Right ventricle myocardium inferior (tissue), 1 donor: ENCODE measurements around the gene SMDT1. TPM values are rescaled to one million over a fixed set of nuclear protein-coding genes. Genes with fewer than 3 reads are reported as not detected.
"Not testable (repeated sequence)": the region's sequence is repeated elsewhere in the genome, so short reads cannot be mapped to it uniquely, and the experiment has no call there.

Experiments
- ATAC-seq: fragments of 200-7000 bp; cut with Tn5 transposase; one replicate; pipeline ENCODE4 v1.9.1; 2020; ENCODE audit warnings: mild to moderate bottlenecking, moderate library complexity
- DNase-seq: peaks from one replicate; pipeline ENCODE4 v3.0.0; 2021; ENCODE audit errors: missing footprints
- intact Hi-C: fragments of 100-400 bp; cut with DNase I; formaldehyde crosslinking; loops from one replicate; pipeline ENCODE4 v1.11.0; 2022
- total RNA-seq: library from RNA; stranded (reverse); fragmentation: NEBNext Ultra II Directional; extraction: Animal tissue kit (Norgen Biotek cat#: 25700); gene quantifications from one replicate; pipeline ENCODE4 v1.2.1, GENCODE V29; 2021
- donor health status: DM: no; HTN: yes; CAD: no; lungs with severe emphysema.

The SMDT1 gene
- total RNA-seq, 1 donor from 2014 or later, result 172 TPM

DNA sequence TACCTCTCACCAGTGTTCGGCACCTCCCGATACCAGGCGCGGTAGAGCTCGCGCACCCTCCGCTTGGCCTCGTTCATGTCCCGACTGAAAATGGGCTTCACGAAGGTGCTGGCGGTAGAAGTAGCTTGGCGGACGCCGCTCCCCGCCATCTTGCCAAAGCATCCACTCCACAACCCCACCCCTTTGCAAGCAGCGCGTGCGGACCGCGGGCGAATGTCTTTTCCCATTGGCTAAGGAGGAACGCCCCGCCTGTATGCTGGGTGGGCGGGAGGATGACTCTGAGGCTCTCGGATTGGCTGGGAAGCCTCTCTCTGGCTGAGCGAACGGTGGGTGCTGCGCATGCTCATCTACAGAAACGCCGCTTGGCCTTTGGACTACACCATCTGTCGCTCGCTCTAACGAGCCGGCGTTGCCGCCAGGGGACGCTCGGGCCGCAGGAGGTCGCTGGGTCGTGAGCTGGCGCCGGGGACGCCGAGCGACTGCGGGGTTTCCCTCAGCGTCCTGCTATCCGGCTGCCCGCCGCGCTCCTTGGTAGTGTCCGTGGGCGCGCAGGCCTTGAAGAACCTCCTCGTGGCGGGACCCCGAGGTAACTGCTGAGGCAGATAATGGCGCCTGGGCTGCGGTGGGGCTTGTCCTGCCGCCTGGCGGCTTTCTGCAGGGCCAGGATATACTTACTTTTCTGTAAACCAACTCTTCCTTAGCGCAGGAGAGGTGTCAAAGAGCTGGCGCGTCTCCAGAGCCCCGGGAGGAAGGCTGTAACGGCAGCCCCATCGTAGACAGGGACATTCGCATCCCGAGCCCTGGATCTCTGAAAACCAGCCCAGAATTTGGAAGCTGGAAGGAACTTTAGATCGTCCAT lies 11.3 kb downstream of the SMDT1 start, which contains the start of gene NDUFA6:
NDUFA6 (minus strand) TSS at position 177 of the 859 bp plus-strand sequence; CDS start at position 149, 28 bp downstream.
- ATAC-seq, result peak; percentile 98
- DNase-seq, result peak; percentile 99
- intact Hi-C loops, result loop anchor here (1.0 to 5.0 kb wide), 4 partner anchors 12 to 461 kb away; partner anchors contain the start of genes SERHL2, SMDT1 and TCF20

DNA sequence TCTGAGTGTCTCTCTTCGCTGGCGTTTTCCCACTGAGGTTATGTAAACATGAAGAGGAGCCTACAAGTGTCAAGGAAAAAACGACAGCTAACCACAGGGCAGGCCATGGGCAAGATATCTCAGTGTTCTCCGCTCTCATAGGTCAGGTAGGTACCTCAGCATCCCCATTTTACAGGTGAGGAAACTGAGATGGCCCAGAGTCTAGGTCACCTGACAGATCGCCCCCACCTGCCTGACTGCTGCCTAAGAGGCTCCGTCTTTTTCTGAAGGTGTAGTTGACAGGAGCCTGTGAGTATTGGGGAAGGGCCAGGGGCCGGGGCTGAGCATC lies 11.9 kb downstream of the SMDT1 start:
- ATAC-seq (no peak), DNase-seq (no peak)
- intact Hi-C loops, result loop anchor here (5.0 kb wide), 3 partner anchors 181 to 461 kb away; partner anchors contain the start of genes SERHL2 and TCF20

DNA sequence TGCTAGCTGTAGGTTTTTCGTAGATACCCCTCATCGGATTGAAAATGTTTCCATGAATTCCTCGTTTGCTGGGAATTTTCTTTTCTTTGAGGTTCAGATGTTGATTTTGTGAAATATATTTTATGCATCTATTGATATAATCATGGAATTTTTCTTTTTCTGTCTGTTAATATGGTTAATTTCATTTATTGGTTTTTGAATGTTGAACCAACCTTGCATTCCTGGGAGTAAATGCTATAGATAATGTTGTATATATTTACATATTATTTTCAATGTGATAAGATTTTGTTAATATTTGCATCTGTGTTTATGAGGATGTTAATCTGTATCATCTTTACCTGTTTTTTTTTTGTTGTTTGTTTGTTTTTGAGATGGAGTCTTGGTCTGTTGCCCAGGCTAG lies 21.7 kb downstream of the SMDT1 start:
- intact Hi-C loops, result no loop called here
- no peak for DNase-seq

DNA sequence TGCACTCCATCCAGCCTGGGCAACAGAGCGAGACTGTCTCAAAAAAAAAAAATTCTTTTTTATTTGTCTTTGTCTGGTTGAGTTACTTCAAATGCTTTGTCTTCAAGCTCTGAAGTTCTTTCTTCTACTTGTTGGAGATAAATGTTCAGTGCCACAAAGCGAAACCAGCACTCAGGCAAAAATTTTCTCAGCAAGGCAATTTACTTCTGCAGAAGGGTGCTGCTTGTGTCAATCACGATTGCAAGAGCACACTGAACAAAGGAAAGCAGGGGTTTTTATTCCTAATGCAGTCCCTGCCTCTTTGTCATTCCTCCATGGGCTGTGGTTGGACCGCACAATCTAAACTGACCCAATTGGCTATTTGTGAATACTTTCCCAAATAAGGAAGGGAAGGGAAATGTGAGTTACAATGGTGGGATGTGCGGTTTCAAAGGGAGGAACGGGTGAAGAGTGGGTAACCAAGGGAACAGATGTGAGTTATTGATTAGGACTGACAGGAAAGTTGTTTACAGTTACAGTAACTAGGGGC lies 24.9 kb downstream of the SMDT1 start:
- intact Hi-C loops, result not testable (repeated sequence)

More for the DNA sequence above, 21.7 kb downstream of the SMDT1 start:
- no peak for ATAC-seq

DNA sequence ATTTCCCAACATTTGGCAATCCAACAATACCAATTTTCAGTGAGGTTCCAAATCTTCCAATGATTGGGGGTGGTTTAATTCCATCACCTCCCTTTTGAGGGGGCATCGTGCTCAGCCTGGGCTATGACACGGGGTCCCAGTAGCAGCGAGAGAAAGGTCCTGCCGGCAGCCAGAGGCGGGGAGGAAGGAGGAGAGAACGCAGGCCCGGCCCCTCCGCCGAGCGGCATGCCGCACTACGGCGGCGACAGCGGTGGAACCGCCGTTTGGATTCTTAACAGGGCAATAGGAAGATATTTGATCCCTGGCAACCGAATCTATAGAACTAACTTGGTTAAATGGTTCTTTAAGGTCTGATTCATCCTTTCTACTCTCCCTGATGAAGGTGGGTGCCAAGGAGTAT lies 29.3 kb downstream of the SMDT1 start:
- ATAC-seq, result no peak
- intact Hi-C loops, result no loop called here
- DNase-seq, result no peak

More for the DNA sequence above, 24.9 kb downstream of the SMDT1 start:
- DNase-seq, ATAC-seq: not testable (repeated sequence)

DNA sequence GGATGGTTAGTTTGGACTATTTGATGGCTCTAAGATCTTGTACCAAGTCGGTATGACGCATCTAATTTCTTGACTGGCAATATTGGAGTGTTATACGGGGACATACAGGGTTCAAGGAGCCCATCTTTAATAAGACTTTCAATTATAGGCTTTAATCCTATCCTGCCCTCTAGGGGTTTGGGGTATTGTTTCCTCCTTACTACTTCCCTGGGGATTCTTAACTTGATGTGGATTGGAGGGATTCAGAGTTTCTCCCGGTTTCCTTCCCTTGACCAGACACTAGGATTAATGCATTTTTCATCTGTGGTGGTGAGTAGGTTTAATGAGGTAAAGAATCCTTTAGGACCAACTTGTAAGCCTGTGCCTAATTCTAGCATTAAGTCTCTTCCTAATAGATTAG lies 32.3 kb downstream of the SMDT1 start:
- intact Hi-C loops, result loop anchor here (5.0 kb wide), 1 partner anchor 144 kb away; the partner anchor contains the start of gene SEPTIN3
- DNase-seq (no peak), ATAC-seq (no peak)

DNA sequence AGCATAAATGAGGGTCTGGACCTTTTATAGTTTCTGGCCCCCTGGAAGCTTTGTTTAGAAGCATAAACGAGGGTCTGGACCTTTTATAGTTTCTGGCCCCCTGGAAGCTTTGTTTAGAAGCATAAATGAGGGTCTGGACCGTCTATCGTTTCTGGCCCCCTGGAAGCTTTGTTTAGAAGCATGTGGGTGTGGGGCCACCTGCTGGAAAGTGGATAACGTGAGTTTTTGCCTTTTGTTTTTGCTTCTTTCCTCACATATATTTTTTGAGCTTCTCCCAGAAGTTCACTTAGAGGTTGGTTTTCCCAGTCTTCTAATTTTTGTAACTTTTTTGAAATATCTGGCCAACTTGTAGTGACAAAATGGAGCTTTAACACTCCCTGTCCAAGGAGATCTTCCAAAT lies 33.3 kb downstream of the SMDT1 start:
- not testable (repeated sequence) for DNase-seq, ATAC-seq
- intact Hi-C loops, result loop anchor here (5.0 kb wide), 1 partner anchor 145 kb away; the partner anchor contains the start of gene SEPTIN3

DNA sequence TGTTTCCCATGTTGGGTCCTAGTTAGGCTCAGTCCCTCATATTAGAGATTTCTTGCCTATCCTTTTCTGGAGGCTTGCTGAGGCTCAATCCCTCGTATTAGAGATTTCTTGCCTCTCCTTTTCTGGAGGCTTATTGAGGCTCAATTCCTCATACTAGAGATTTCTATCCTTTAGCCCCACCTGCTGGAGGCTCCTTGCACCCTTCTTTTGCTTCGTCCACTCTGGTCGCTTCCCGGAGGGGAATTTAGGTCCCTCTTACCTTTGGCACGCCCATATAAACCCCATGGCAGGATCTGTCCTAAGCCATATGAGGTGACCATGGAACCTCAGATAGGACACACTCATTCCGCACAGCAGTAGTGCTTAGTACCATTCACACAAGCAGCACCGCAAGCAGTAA lies 35.2 kb downstream of the SMDT1 start:
- ATAC-seq (no peak), DNase-seq (no peak)
- intact Hi-C loops, result loop anchor here (5.0 kb wide), 1 partner anchor 147 kb away; the partner anchor contains the start of gene SEPTIN3

DNA sequence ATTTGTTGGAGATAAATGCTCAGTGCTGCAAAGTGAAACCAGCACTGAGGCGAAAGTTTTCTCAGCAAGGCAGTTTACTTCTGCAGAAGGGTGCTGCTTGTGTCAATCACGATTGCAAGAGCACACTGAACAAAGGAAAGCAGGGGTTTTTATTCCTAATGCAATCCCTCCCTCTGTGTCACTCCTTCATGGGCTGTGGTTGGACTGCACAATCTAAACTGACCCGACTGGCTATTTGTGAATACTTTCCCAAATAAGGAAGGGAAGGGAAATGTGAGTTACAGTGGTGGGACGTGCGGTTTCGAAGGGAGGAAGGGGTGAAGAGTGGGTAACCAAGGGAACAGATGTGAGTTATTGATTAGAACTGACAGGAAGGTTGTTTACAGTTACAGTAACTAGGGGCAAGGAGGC lies 35.9 kb downstream of the SMDT1 start:
- intact Hi-C loops, DNase-seq, ATAC-seq: not testable (repeated sequence)

DNA sequence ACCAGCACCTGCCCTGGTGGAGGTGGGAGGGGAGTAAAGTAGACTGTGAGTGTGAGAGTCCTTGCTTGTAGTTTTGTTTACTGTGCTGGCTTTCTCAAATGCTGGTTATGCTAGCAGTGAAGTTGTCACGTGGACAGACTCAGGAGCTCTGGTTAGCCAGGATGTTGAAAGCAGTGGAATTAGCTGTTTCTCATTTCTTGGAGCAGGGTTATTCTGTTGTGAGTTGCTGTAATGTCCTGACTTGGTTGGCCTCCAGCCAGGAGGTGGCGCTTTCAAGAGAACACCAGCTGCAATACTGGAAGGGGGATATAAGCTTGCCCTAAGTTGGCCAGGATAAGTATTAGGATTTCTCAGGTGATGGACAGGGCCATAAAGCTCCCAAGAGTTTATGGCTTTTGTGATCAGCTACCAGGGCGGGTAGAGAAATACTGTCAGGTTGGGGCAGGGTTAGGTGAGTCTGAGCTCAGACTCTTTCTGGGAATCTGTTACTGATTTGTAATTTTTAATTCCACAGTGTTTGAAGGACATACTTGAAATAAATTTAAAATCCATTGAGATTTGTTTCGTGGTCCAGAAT lies 37.4 kb downstream of the SMDT1 start:
- DNase-seq (no peak), ATAC-seq (no peak)
- intact Hi-C loops, result no loop called here

DNA sequence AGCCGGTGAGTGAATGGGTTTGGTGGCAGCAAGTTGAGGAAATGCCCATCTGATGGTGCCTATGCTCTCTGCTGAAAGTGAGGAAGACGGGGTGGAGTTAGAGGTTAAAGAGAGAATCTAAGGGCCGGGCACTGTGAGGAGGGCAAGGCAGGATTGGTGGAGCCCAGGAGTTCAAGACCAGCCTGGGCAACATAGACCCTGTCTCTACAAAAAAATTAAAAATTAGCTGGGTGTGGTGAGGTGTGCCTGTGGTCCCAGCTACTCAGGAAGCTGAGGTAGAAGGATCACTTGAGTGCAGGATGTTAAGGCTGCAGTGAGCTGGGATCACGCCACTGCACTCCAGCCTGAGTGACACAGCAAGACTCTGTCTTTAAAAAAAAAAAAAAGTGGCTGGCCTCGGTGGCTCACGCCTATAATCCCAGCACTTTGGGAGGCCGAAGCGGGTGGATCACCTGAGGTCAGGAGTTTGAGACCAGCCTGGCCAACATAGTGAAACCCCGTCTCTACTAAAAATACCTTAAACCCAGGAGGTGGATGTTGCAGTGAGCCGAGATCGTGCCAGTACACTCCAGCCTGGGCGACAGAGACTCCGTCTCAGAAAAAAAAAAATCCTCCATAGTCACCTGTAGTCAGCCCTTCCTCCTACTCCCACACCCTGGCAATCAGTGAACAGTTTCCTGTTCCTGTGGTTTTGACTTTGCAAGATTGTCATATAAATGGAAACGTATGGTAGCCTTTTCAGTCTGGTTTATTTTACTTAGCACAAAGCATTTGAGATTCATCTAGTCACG lies 40.9 kb downstream of the SMDT1 start:
- intact Hi-C loops, DNase-seq, ATAC-seq: not testable (repeated sequence)

DNA sequence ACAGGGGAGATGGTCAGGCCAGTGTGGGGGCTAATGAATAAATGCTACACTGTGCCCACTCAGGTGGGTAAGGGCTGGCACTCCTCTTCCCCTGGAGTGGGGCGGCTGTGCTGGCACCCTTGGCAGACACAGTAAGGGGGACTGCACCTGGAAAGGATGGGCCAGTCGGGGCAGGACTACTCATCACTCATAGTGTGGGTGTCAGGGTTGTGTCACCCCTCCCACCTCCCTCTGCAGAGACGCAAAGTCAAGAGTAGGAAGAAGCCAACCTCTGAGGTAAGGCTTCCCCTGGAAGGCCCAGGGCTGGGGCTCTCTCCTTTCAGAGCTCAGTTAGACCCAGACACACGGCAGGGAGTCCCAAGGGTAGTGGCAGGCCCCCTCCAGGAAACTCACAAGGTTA lies 44.0 kb downstream of the SMDT1 start:
- DNase-seq, intact Hi-C loops: not testable (repeated sequence)
- ATAC-seq, result peak; percentile 11

DNA sequence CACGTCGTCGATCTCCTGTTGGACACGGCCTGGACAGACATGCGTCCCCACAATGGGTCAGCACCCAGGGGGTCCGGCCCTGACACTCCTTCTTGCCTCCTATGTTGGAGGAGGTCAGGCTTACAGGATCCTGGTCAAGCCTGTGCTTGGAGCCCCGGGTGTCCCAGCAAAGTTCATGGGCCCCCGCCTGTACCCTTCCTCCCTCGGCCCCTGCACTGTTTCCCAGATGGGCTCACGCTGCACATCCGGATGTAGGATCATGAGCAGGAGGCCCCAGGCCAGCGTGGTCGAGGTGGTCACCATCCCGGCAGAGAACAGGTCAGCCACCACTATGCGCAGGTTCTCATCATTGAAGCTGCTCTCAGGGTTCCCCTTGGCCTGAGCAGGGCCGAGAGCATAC lies 48.1 kb downstream of the SMDT1 start:
- no peak for ATAC-seq
- intact Hi-C loops, result no loop called here
- no peak for DNase-seq

DNA sequence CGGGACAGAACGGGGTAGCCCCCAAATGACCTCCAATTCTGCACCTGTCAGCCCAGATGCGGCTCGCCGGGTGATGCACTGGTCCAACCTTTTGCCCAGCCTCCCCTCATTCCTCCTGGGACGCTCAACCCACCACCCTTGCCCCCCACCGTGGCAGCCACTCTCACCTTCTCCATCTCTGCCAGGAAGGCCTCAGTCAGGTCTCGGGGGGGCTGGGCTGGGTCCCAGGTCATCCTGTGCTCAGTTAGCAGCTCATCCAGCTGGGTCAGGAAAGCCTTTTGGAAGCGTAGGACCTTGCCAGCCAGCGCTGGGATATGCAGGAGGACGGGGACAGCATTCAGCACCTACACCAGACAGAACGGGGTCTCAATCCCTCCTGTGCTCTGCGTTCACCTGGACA lies 48.5 kb downstream of the SMDT1 start:
- intact Hi-C loops, DNase-seq: not testable (repeated sequence)

DNA sequence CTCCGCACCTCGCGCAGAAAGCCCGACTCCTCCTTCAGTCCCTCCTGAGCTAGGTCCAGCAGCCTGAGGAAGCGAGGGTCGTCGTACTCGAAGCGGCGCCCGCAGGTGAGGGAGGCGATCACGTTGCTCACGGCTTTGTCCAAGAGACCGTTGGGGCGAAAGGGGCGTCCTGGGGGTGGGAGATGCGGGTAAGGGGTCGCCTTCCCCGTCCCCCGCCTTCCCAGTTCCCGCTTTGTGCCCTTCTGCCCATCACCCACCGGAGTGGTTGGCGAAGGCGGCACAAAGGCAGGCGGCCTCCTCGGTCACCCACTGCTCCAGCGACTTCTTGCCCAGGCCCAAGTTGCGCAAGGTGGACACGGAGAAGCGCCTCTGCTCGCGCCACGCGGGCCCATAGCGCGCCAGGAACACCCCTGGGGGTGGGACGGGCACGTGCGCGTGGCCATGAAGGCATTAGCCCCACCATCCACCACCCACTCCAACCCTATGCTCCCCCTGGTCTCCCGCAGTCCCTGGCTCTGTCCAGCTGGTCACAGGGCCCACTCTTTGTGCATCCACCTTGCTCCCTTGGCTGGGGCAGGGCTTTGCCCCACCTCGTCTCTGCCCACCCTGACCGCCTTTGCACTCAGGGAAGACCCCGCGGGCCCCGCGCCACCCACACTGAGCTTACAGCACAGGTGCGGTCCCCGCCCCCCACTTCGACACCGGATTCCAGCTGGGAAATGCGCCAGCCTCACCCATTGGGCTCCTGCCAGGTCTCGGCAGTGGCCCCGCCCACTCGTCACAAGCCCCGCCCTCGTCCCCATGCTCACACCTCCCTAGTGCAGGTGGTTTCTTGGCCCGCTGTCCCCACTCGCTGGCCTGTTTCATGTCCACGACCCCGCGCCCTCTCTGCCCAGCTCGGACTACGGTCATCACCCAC lies 49.5 kb downstream of the SMDT1 start:
- ATAC-seq, DNase-seq, intact Hi-C loops: not testable (repeated sequence)

More for the DNA sequence above, 48.5 kb downstream of the SMDT1 start:
- ATAC-seq, result not testable (repeated sequence)

DNA sequence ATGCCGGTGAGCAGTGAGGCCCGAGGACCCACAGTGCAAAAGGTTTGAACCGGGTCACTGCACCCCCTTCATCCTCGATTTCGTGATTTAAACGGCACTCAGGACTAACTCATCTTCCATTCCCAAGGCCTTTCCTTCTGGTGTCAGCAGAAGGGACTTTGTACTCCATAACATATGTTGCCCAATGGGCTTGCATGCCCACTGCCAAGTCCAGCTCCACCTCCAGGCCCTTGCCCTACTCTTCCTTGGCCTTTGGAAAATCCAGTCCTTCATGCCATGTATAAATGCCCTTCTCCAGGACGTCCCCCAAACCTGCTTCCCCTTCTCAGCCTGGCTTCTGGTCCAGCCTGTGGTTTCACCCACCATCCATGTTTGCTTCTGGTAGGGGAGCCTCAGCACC lies 50.7 kb downstream of the SMDT1 start:
- DNase-seq, intact Hi-C loops, ATAC-seq: not testable (repeated sequence)

DNA sequence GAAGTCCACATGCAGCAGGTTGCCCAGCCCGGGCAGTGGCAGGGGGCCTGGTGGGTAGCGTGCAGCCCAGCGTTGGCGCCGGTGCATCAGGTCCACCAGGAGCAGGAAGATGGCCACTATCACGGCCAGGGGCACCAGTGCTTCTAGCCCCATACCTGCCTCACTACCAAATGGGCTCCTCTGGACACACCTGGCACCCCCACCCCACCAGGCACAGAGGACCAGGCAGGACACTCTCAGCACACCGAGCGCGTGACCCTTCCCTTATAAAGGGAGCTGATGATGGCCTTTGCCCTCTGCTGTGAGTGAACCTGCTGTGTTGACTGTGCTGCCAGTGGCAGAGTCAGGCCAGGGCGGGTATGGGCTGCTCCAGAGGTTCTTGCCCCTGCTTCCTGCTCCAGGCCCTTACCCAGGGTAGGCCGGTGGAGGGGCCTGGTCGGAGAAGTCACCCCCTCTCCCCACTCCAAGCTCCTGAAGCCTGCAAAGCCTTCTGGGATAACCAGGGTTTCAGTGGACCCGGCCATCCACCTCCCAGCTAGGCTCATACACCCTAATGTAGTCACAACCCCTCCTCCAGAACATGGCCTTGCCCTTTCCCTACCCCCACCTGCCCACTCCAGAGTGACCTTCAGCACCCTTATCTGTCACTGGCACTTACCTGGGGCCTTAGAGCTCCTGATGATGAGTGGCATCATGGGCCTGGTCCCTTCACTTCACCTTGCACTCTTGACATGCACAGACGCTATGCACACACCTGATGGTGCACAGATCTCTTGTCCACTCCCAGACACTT lies 51.3 kb downstream of the SMDT1 start, which contains the start of gene CYP2D6:
CYP2D6 (minus strand) TSS at position 172 of the 793 bp plus-strand sequence; CDS start at position 153, 19 bp downstream.
- intact Hi-C loops, ATAC-seq: not testable (repeated sequence)

More for the DNA sequence above, 51.3 kb downstream of the SMDT1 start, which contains the start of gene CYP2D6:
- not testable (repeated sequence) for DNase-seq
